Mammary epithelial cell (primary cell): ENCODE results near the gene H2BK1.
A peak's percentile ranks its signal among the peaks of the same experiment; 100 is the strongest.

Experiments
- CTCF ChIP-seq, 2 donors: IDR thresholded peaks in 1 of 2; conservative IDR thresholded peaks in 1 of 2; 2 replicates each; pipeline ENCODE4 v1.5.1; 2011 to 2012; ENCODE audit warnings: inconsistent platforms in 2 of 2, low read length in 2 of 2, mild to moderate bottlenecking in 2 of 2, control low read depth in 1 of 2, low read depth in 1 of 2; ENCODE audit not compliant: insufficient read depth in 1 of 2; ENCODE audit errors: extremely low read depth in 1 of 2
- EZH2 ChIP-seq: IDR thresholded peaks from 2 replicates; pipeline ENCODE4 v1.6.1; 2012; ENCODE audit warnings: low read length, inconsistent platforms, borderline replicate concordance

GRCh38 chr7:151168003-151168786 lies 42.1 kb downstream of the H2BK1 start:
- no peak for TF ChIP-seq EZH2
- peak; percentile 45 to 54 for TF ChIP-seq CTCF (conservative IDR thresholded peaks at IDR 0.05 in 1 of 2, IDR thresholded peaks at IDR 0.05 in 1 of 2; ENCODE audit: extremely low read depth in 1 of 2, insufficient read depth in 1 of 2, low read depth in 1 of 2, low read length in 2 of 2)
